ENCODE data around the gene OR11A1. TPM values are rescaled to one million over a fixed set of nuclear protein-coding genes. Genes with fewer than 3 reads are reported as not detected.

The OR11A1 gene
- total and polyA plus RNA-seq, 2 donors (not counting 1 experiment from before 2014, with no cell fraction given) = not detected

DNA sequence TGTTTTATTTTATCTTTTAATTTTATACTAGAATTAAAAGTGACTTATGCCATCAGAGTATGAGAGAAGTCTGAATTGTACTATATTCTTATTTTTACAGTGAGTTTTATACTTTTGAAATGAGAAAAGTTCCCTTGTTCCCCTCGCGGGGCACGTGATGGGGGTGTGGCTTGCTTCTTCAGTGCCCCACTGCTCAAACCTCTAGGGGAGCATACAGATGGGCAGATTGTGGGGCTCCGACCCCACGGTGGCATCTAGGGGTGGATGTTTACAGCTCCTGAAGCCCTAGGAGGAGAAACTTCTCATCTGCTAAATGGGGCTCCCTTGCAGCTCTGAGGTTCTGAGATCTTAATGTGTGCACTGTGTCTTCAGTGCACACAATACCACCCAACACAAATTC, 42.8 kb upstream of the OR11A1 start:
- H3K36me3 ChIP-seq (replicated peaks in 1 of 2; ENCODE audit: control extremely low read depth in 1 of 2, control insufficient read depth in 1 of 2, extremely low read depth in 1 of 2, insufficient read depth in 2 of 2, low read length in 1 of 2) = no peaks in the 10 kb centered on the region
- peaks cover 0 to 7% (median 2%) of the 10 kb centered on the region in 4 experiments for H3K27me3 ChIP-seq (replicated peaks in 1 of 4; ENCODE audit: control extremely low read depth in 1 of 4, control insufficient read depth in 3 of 4, insufficient read depth in 4 of 4, low read length in 3 of 4)
- H3K9me3 Mint-ChIP-seq (ENCODE audit: insufficient read depth) = no peaks in the 10 kb centered on the region
- intact Hi-C loops (cut with micrococcal nuclease) = no loop called here
- WGBS (ENCODE audit: insufficient coverage) = 73% methylated on average over 4 of the region's 5 CpGs
- DNase-seq (no peak), ATAC-seq (ENCODE audit: low read depth) (no peak)
- no peaks in the 10 kb centered on the region for H4K20me1 ChIP-seq (ENCODE audit: control insufficient read depth, insufficient read depth, low read length, poor library complexity, severe bottlenecking)
- CTCF ChIA-PET = no interaction called here
- TF ChIP-seq CTCF (IDR thresholded peaks at IDR 0.05) = no peak
- TF ChIP-seq EZH2 (IDR thresholded peaks at IDR 0.05; ENCODE audit: borderline replicate concordance, insufficient read depth, low read depth, low read length, poor library complexity, severe bottlenecking) = no peak
- peaks cover 55% of the 10 kb centered on the region for H3K27me3 Mint-ChIP-seq
- H3K4me3 ChIP-seq (ENCODE audit: control extremely low read depth in 1 of 5, extremely low read depth in 1 of 5, insufficient read depth in 1 of 5, low read depth in 2 of 5, low read length in 4 of 5) = no peak overlapping the region
- H3K79me2 ChIP-seq (ENCODE audit: control insufficient read depth, insufficient read depth, low read length) = no peaks in the 10 kb centered on the region
- H3K4me2 ChIP-seq (replicated peaks; ENCODE audit: low read depth, low read length, poor library complexity, severe bottlenecking) = no peak overlapping the region
- no peak overlapping the region for H3K27ac Mint-ChIP-seq
- no peaks in the 10 kb centered on the region for H3K4me1 ChIP-seq (ENCODE audit: control insufficient read depth in 2 of 2, insufficient read depth in 2 of 2, low read length in 2 of 2)
- no peaks in the 10 kb centered on the region for H3K9me3 ChIP-seq (ENCODE audit: control extremely low read depth in 1 of 3, control insufficient read depth in 2 of 3, insufficient read depth in 1 of 3, low read length in 2 of 3)
- no peak overlapping the region for H3K4me3 Mint-ChIP-seq
- POLR2A ChIA-PET = no interaction called here
- no peak overlapping the region for H3K9ac ChIP-seq (ENCODE audit: low read length)
- H2AFZ ChIP-seq (ENCODE audit: insufficient read depth, low read depth, low read length, poor library complexity, severe bottlenecking) = no peak overlapping the region
- no peak overlapping the region for H3K27ac ChIP-seq (ENCODE audit: low read length in 2 of 2)
- no peaks in the 10 kb centered on the region for H3K4me1 Mint-ChIP-seq

GRCh38 chr6:29496961-29497360, 40.1 kb upstream of the OR11A1 start:
- ChIA-PET POLR2A (no interaction called here), CTCF (no interaction called here)
- H3K4me1 Mint-ChIP-seq = no peaks in the 10 kb centered on the region
- Histone ChIP-seq H2AFZ (ENCODE audit: insufficient read depth, low read depth, low read length, poor library complexity, severe bottlenecking) (no peak overlapping the region), H3K4me2 (replicated peaks; ENCODE audit: low read depth, low read length, poor library complexity, severe bottlenecking) (no peak overlapping the region), H3K9ac (ENCODE audit: low read length) (no peak overlapping the region), H3K36me3 (replicated peaks in 1 of 2; ENCODE audit: control extremely low read depth in 1 of 2, control insufficient read depth in 1 of 2, extremely low read depth in 1 of 2, insufficient read depth in 2 of 2, low read length in 1 of 2) (no peaks in the 10 kb centered on the region), H4K20me1 (ENCODE audit: control insufficient read depth, insufficient read depth, low read length, poor library complexity, severe bottlenecking) (no peaks in the 10 kb centered on the region), H3K27me3 (replicated peaks in 1 of 4; ENCODE audit: control extremely low read depth in 1 of 4, control insufficient read depth in 3 of 4, insufficient read depth in 4 of 4, low read length in 3 of 4) (peaks cover 0 to 3% (median 0%) of the 10 kb centered on the region in 4 experiments), H3K4me1 (ENCODE audit: control insufficient read depth in 2 of 2, insufficient read depth in 2 of 2, low read length in 2 of 2) (no peaks in the 10 kb centered on the region), H3K27ac (ENCODE audit: low read length in 2 of 2) (no peak overlapping the region), H3K4me3 (ENCODE audit: control extremely low read depth in 1 of 5, extremely low read depth in 1 of 5, insufficient read depth in 1 of 5, low read depth in 2 of 5, low read length in 4 of 5) (no peak overlapping the region), H3K79me2 (ENCODE audit: control insufficient read depth, insufficient read depth, low read length) (no peaks in the 10 kb centered on the region), H3K9me3 (ENCODE audit: control extremely low read depth in 1 of 3, control insufficient read depth in 2 of 3, insufficient read depth in 1 of 3, low read length in 2 of 3) (no peaks in the 10 kb centered on the region)
- no peak overlapping the region for H3K27ac Mint-ChIP-seq
- ATAC-seq (ENCODE audit: low read depth) = no peak
- H3K9me3 Mint-ChIP-seq (ENCODE audit: insufficient read depth) = no peaks in the 10 kb centered on the region
- H3K4me3 Mint-ChIP-seq = no peak overlapping the region
- 83% methylated on average over 1 of the region's 4 CpGs for WGBS (ENCODE audit: insufficient coverage)
- no peak for DNase-seq
- intact Hi-C loops (cut with micrococcal nuclease) = no loop called here
- peaks cover 51% of the 10 kb centered on the region for H3K27me3 Mint-ChIP-seq
- TF ChIP-seq EZH2 (IDR thresholded peaks at IDR 0.05; ENCODE audit: borderline replicate concordance, insufficient read depth, low read depth, low read length, poor library complexity, severe bottlenecking) = no peak
- no peak for TF ChIP-seq CTCF (IDR thresholded peaks at IDR 0.05)
